Suprapubic skin (tissue), 3 donors: ENCODE measurements around the gene PYGO2.

Source experiments
- POLR2AphosphoS5 ChIP-seq, 3 donors: sonication (generic); formaldehyde crosslinking; IDR thresholded peaks; one replicate each; pipeline ENCODE4 v1.6.1; 2017; ENCODE audit warnings: antibody characterized with exemption in 3 of 3
- TF ChIP-seq, protein P1 (sequence below), 2 donors: fragments of 200-600 bp in 1 of 2; fragments of 450-650 bp in 1 of 2; sonication (generic) in 1 of 2; IDR thresholded peaks; one replicate each; pipeline ENCODE4 v1.5.1; 2016 to 2019; ENCODE audit warnings: antibody characterized with exemption in 2 of 2, mild to moderate bottlenecking in 1 of 2, moderate library complexity in 1 of 2

GRCh38 chr1:154966111-154966510 is 4.5 kb upstream of the PYGO2 start:
- TF ChIP-seq POLR2AphosphoS5 (IDR thresholded peaks at IDR 0.05) = no peak
- TF ChIP-seq, protein P1, sequence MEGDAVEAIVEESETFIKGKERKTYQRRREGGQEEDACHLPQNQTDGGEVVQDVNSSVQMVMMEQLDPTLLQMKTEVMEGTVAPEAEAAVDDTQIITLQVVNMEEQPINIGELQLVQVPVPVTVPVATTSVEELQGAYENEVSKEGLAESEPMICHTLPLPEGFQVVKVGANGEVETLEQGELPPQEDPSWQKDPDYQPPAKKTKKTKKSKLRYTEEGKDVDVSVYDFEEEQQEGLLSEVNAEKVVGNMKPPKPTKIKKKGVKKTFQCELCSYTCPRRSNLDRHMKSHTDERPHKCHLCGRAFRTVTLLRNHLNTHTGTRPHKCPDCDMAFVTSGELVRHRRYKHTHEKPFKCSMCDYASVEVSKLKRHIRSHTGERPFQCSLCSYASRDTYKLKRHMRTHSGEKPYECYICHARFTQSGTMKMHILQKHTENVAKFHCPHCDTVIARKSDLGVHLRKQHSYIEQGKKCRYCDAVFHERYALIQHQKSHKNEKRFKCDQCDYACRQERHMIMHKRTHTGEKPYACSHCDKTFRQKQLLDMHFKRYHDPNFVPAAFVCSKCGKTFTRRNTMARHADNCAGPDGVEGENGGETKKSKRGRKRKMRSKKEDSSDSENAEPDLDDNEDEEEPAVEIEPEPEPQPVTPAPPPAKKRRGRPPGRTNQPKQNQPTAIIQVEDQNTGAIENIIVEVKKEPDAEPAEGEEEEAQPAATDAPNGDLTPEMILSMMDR (IDR thresholded peaks at IDR 0.05) = no peak
